GM15510 (cell line): ENCODE measurements around the gene CCDC134.

Experiments used
- POLR2A ChIP-seq: IDR thresholded peaks from 3 replicates; pipeline ENCODE4 v1.6.1; 2011; ENCODE audit warnings: borderline replicate concordance; ENCODE audit not compliant: insufficient read length; ENCODE audit errors: extremely low read depth

The CCDC134 gene

DNA sequence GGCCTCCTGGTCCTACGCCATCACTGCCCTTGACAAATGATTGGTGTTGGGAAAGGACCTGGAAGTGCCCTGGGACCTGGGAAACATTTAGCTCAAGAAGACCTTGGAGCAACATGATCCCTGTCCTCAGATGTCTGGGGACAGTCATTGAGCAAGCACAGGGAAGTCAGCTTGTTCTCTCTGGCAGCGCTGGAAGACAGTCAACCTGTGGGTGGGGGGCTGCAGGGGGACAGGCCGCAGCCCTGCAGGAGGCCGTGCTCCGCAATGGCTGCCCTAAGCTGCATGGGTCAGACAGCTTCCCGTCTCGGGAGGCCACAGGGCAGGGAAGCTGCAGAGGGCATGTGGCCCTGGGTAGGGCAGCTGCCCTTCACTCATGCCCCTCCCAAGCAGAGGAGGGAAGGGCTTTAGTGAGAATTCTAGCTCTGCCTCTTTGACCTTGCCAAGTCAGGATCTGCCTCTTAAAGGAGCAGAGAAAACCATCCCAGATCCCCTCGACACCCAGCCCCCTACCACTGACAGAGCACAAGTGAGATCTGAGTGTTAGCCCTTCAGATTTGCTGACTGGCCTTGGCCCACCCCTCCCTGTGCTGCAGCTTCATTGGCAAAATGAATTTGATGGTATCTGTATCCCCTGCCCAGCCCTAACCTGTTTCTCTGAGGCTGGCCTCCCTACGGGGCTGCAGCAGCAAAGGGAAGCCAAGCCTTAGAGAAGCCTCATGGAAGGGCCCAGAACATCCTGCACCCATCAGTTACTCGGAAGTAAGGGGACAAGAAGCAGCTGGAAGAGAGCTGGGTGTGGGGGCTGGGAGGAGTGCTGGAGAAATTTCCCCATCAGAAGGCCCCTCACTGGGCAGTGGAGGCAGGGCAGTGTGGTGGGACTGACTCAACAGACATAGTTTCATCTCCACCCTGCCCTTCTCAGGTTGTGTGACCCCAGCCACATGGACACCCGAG is 26.2 kb downstream of the CCDC134 start:
- no peak for TF ChIP-seq POLR2A

DNA sequence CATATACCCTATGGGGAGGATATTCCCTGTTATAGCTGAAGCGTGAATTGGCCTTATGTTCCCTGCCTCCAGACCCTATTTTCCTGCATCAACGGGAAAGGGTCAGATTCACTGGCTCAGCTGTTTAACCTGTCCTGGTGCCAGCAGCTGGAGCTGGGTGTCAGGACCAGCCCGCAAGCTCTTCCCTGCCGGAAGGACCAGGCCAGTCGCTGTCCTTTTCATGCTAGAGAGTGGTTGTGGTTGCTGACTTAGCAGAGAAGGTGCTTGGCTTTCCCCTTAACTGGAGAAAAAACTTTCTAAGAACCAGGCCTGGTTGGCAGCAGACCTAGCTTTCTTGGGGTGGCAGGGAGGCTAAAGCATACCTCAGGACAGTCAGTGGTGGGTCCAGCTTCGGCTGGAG is 27.2 kb downstream of the CCDC134 start:
- no peak for TF ChIP-seq POLR2A

DNA sequence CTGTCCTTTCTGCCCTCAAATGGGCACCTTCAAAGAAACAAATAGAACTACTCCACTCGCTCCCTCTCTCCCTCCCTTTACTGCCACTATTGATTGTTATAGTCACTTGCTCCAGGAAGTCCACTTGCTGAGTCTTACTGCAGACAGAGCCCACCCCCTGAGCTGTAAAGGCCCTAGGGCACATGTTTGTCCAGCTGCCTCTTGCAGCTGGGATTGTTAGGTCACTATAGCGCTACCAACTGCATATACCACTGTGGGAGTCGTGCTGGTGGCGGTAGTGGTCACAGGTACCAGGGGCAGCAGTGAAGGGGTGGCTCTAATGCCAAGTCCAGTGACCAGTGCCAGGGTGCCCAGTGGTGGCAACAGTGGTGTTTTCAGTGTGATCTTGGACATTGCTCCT is 28.0 kb downstream of the CCDC134 start:
- TF ChIP-seq POLR2A = no peak

DNA sequence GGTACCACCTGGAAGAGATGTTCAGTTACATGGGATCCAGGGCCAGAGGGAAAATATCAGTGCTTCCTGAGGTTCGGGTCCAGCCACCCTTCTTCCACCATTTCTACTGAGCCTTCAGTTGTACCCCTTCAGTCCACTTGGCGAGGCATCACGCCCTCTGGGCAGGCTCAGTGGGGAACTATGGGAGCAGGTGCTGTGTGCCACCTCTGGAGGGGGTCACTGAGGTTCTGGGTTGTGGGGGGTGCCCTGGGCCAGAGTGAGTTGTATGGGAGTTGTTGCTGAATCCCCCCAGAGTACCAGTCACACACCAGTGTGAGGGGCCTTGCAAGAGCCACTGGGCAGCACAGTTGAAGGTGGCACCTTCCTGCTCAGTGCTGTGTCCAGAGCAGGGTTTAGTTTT is 29.7 kb downstream of the CCDC134 start:
- TF ChIP-seq POLR2A = no peak

DNA sequence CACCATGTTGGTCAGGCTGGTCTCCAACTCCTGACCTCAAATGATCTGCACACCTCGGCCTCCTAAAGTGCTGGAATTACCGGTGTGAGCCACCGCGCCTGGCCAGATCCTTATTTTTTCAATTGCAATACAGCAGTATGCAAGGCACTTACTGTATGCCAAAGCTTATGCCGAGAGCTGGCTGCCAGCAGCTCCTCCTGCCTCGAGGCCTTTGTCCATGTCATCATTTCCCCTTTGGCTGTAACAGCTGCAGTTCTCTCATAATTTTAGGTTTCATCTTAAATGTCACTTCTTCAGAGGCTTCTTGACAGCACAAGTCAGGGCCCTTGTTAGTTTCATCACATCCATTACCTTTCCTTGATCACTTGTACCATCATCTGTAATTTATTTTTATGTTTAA is 30.9 kb downstream of the CCDC134 start:
- TF ChIP-seq POLR2A = no peak

DNA sequence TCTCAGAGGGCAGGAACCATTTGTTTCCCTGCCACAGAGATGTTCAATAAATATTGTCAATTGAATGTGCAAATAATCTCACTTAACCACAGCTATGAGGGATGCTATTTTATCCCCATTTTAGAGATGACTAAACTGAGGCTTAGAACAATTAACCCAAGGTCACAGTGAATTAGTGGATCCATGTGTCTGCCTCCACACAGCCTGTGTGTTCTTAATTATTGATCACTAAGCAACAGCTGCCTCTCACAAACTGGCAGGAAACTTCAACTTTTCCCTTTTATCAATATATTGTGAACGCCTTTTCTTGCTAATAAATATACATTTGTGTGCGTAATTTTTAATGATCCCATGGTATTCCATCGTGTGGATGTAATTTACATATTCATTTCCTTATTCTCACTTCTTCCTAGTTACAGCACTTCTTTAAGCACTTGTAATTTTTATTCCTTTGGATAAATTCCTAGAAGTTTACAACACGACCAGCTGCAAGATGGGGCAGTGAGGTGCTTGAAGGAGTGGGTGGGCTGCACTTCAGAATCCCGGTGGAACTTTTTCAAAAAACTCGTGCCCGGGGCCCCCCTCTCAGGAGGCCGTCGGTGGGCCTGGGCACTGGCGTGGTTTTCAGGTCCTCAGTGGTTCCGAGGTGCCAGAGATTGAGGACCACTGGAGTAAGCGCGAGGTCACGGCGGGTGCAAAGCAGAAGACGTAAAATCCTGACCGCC is 31.5 kb downstream of the CCDC134 start:
- no peak for TF ChIP-seq POLR2A

DNA sequence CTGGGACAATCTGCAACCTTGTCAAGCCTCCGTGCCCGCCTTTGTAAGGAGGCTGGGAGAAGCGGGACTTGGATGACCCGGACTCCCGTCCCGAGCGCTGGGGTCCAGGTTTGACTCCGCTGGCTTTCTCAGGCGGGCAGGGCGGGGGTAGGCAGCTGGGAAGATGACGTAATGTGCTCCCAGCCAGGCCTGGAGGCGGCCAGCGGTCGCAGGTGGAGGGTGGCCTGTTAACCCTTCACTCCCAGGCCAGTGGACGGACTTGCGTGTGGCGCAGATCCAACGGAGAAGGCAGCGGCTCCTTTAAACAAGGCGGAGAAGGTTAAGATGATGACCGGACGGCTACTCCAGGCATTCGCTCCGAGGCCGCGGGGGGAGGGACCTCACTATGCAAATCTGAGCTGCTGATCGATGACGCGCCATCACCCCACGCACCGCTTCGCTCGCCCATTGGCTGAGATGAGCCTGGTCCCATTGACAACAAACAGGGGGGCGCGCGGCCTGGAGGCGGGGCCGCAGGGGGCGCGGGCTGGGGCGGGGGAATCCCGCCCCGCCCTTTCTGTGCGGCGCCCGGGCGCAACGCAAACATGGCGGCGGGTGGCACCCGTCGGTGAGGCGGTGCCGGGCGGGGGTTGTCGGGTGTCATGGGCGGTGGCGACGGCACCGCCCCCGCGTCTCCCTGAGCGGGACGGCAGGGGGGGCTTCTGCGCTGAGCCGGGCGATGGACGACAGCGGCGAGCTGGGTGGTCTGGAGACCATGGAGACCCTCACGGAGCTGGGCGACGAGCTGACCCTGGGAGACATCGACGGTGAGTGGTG is 32.3 kb downstream of the CCDC134 start, which contains the start of gene SREBF2:
SREBF2 (plus strand) TSS at position 553 of the 816 bp plus-strand sequence; CDS start at position 719, 166 bp downstream.
- TF ChIP-seq POLR2A = peak; percentile 87

DNA sequence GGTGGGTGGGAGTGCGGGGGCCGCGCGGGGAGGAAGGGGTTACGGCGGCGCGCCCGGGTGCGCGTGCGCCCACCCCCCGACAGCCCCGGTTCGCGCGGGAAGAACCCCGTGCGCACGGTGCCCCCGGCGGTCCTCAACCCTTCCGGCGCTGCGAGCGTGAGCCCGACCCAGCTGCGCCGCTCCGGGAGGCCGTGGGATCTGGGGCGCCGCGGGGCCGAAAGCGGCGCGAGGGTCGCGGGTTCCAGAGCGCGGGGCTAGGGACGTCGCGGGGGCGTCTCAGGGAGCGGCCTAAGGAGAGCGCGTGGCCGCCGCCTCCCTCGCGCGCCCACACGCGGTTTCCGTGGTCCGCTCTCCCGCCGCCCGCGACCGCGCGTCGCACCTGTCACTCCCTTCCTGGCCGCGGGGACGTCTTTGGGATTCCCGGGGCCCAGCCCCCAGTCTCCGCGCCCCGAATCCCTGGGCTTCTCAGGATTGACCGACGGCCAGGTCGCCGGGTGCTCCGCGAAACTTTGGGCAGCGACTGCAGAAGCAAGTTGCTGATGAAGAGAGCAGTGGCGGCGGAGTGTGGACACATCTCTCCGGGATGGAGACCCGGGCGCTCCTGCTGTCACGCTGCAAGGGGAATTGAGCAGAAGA is 33.0 kb downstream of the CCDC134 start:
- TF ChIP-seq POLR2A = no peak

DNA sequence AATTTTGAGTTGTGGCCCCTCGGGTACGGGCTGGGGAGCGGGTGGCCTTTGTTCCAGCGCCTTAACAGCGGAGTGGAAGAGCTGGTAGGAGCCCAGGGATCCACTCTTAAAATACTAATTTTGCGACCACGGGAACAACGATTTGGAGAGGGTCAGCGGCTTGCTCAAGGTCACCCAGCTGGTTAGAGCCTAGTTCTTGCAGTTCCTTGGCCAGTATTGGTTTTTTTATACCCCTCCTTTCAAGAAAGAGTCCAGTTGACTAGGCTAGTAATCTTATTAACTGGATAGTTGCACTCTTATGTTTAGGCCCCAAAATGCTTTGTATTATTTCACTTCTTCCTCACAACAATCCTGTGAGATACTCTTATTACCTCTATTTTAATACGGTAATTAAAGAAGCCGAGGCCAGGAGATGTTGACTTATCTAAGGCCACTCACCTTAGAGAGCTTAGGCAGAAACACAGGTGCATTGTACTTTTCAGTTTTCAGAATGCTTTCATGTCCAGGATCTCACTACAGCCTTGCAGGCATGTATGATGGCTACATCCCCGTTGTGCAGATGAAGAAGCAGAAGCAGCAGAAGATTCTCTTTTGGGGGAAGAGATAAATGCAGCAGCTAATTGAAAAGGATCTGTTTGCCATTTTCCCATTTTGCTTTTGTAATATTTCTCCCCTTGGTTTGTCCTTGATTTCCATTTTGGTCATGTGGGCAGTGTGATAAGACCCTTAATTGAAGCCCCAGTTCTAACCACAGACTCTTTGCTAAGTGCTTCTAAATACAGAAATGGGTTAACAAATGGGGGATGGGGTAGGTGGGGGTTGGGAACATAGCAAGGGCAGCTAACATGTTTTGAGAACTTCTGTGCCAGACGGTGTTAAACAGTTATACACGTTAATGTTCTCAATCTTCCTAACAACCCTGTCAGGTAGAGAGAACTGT is 33.8 kb downstream of the CCDC134 start:
- no peak for TF ChIP-seq POLR2A

DNA sequence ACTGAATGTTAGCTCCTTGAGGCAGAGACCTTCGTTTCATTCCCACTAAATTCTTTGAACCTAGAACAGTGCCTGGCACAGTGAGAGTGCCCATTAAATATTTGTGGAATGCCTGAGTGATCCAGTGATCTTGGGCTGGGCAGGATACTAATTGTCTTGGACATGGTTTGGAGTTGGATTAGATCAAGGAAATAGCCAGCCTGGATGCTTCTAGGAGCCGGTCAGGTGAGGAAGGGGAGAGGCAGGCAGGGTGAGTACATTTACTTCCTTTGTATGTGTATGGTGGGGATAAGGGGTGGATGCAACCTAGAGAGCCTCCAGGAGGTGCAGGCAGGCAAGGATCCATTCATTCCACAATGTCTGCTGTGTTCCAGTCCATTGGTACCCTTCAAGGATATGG is 36.1 kb downstream of the CCDC134 start:
- TF ChIP-seq POLR2A = no peak

DNA sequence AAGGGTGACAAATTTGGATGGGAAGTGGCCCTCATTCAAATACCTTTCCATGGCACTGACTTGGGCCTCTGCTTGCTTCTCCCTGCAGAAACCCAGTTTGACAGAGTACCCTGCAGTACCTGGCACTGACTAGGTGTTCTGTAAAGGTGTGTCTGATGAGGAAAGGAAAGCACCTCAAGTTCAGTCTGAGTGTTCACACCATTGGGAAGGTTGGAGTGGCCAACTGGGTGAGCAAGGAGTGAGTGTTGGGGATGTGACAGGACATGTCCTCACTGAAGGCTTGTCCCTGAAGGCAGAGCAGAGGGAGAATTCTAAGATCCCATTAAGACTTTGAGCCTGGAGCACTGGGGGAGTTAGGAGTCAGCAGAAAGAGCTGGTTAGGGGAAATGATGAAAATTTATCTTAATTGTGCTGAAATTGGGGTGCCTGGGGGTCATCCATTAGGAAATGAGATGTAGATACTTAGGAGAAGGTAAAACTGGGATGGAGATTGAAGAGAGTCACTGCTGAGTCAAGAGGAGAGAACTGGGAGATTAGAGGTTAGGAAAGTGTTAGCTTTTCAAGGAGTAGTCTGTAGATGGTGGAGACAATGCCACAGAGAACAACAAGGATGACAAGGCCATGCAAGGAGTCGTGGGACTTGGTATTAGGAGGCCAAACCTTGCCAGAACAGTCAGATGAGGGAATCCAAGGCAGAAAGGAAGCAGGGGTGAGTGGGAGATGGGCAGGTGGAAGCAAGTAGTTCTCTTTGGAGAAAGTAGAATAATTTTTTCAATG is 38.6 kb downstream of the CCDC134 start:
- no peak for TF ChIP-seq POLR2A

DNA sequence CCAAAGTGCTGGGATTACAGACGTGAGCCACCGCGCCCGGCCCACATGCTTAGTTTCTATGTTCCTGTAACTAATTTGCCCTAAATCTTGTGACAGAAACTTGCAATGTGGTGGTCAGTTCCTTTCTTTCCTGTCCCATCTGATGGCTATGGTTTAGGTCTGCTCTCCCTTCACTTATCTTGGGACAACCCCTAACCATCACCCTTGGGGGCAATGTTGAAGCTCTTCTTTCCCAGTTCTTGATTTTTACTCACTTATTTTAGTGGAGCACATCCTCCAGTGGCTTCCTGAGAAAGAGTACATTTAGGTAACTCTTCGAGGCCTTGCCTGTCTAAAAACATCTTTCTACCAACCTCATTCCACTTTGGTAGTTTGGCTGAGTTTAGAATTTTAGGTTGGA is 39.7 kb downstream of the CCDC134 start:
- TF ChIP-seq POLR2A = no peak
